K562 (cell line): ENCODE results near the gene GNAZ. TPM values are rescaled to one million over a fixed set of nuclear protein-coding genes. Genes with fewer than 3 reads are reported as not detected.
A peak's percentile ranks its signal among the peaks of the same experiment; 100 is the strongest.

Experiments used
- ATAC-seq: fragments of 200-7000 bp; cut with Tn5 transposase; 3 replicates; pipeline ENCODE4 v1.9.1; 2020; ENCODE audit warnings: moderate library complexity
- BruUV-seq: library from RNA; stranded (reverse); fragments of 400-500 nt; replicated peaks from 2 replicates; lab custom pipeline; 2021; lab: Mats Ljungman, UMichigan
- CTCF ChIA-PET: fragments of 300-600 bp; formaldehyde crosslinking; extraction: SDS; loops from one replicate; lab custom pipeline; 2021; ENCODE audit warnings: low intra/inter-chr PET ratio; lab: Yijun Ruan, JAX
- POLR2A ChIA-PET: fragments of 300-600, 350-650 bp; sonication (Branson Sonifier 250); formaldehyde crosslinking; extraction: SDS; loops from one replicate; lab custom pipeline; 2021; ENCODE audit warnings: antibody characterized with exemption, inconsistent platforms; lab: Yijun Ruan, JAX
- DNase-seq, 4 experiments: peaks; one replicate each; pipeline versions ENCODE4 v3.0.0 to v3.0.0-alpha.2; 2011 to 2018; ENCODE audit warnings: low spot score in 3 of 4, mixed read lengths in 3 of 4; ENCODE audit errors: extremely low read depth in 1 of 4
- FAIRE-seq: peaks from 2 replicates; lab custom pipeline; 2011; peaks lifted over from hg19 to GRCh38; lab: Jason Lieb, UNC
- H2AFZ ChIP-seq: 2 replicates; pipeline ENCODE4 v1.6.0; 2011; ENCODE audit warnings: low read depth, low read length, control low read depth, inconsistent platforms
- H3K27ac ChIP-seq: fragments of 200-600 bp; 3 replicates; pipeline ENCODE4 v1.8.0; 2011; ENCODE audit warnings: low read depth, mild to moderate bottlenecking, control low read depth, inconsistent platforms, low read length, moderate library complexity, mixed read lengths; ENCODE audit errors: extremely low read depth
- H3K27me3 ChIP-seq, 2 experiments: fragments of 300-600 bp in 1 of 2; 2 replicates in 1 of 2; 3 replicates in 1 of 2; pipeline versions ENCODE4 v1.6.0 to v1.8.0; 2011; ENCODE audit warnings: inconsistent platforms in 2 of 2, low read length in 2 of 2, mild to moderate bottlenecking in 1 of 2, mixed read lengths in 1 of 2, moderate library complexity in 1 of 2; ENCODE audit not compliant: control insufficient read depth in 2 of 2, insufficient read depth in 2 of 2
- H3K36me3 ChIP-seq: fragments of 300-600 bp; 3 replicates; pipeline ENCODE4 v1.8.0; 2011; ENCODE audit warnings: mild to moderate bottlenecking, low read length, inconsistent platforms; ENCODE audit not compliant: control insufficient read depth, insufficient read depth
- H3K4me1 ChIP-seq, 2 experiments: fragments of 200-600 bp in 1 of 2; replicated peaks in 1 of 2; 2 replicates in 1 of 2; 3 replicates in 1 of 2; pipeline versions ENCODE4 v1.5.1 to v1.8.0; 2011; ENCODE audit warnings: inconsistent platforms in 2 of 2, low read length in 2 of 2, mild to moderate bottlenecking in 1 of 2, mixed read lengths in 1 of 2, moderate library complexity in 1 of 2; ENCODE audit not compliant: control insufficient read depth in 2 of 2, insufficient read depth in 2 of 2
- H3K4me2 ChIP-seq: 2 replicates; pipeline ENCODE4 v1.6.1; 2011; ENCODE audit warnings: low read length, control low read depth, inconsistent platforms, mixed read lengths; ENCODE audit not compliant: insufficient read depth
- H3K4me3 ChIP-seq: fragments of 200-600 bp; sonication (generic), shearing (Covaris generic); 2 replicates; pipeline ENCODE4 v1.5.1; 2016; ENCODE audit warnings: control low read depth, inconsistent platforms
- H3K79me2 ChIP-seq: fragments of 200-600 bp; 3 replicates; pipeline ENCODE4 v1.8.0; 2011; ENCODE audit warnings: low read length, inconsistent platforms; ENCODE audit not compliant: control insufficient read depth, insufficient read depth
- H3K9ac ChIP-seq, 2 experiments: 2 replicates each; pipeline versions ENCODE4 v1.6.0 to v1.6.1; 2011; ENCODE audit warnings: low read depth in 2 of 2, low read length in 2 of 2, control low read depth in 1 of 2, inconsistent platforms in 1 of 2, mild to moderate bottlenecking in 1 of 2, mixed read lengths in 1 of 2; ENCODE audit not compliant: insufficient read depth in 1 of 2
- H3K9me1 ChIP-seq: one replicate; pipeline ENCODE4 v1.6.0; 2011; ENCODE audit warnings: inconsistent platforms, mild to moderate bottlenecking, low read length, moderate library complexity; ENCODE audit not compliant: control insufficient read depth, insufficient read depth
- H3K9me3 ChIP-seq: replicated peaks from 2 replicates; pipeline ENCODE4 v1.5.1; 2011; ENCODE audit warnings: low read depth, low read length, inconsistent platforms; ENCODE audit not compliant: control insufficient read depth, insufficient read depth
- H4K20me1 ChIP-seq: replicated peaks from 2 replicates; pipeline ENCODE4 v1.6.1; 2011; ENCODE audit warnings: low read length, inconsistent platforms, mixed read lengths; ENCODE audit not compliant: control insufficient read depth, insufficient read depth
- CEBPZ ChIP-seq: fragments of 150-350 bp; IDR thresholded peaks from 2 replicates; pipeline ENCODE4 v1.6.1; 2014; ENCODE audit warnings: low read depth, mild to moderate bottlenecking, low read length, borderline replicate concordance
- DMBX1 ChIP-seq: fragments of 250-450 bp; sonication (Bioruptor Pico); IDR thresholded peaks from 2 replicates; pipeline ENCODE4 v1.8.0; 2022; ENCODE audit warnings: inconsistent platforms, mild to moderate bottlenecking, moderate library complexity, borderline replicate concordance
- ETV6 ChIP-seq, 3 experiments: fragments of 150-350 bp in 1 of 3; sonication (generic) in 1 of 3; formaldehyde crosslinking in 1 of 3; IDR thresholded peaks; 2 replicates each; pipeline versions ENCODE4 v1.6.1 to v1.8.0; 2014 to 2022; ENCODE audit warnings: borderline replicate concordance in 2 of 3, low read depth in 2 of 3, antibody characterized with exemption in 1 of 3, low read length in 1 of 3, mild to moderate bottlenecking in 1 of 3, missing genetic modification reagents in 1 of 3
- MAFK ChIP-seq: IDR thresholded peaks from 2 replicates; pipeline ENCODE4 v1.6.1; 2011; ENCODE audit warnings: low read length, improper control_type of control experiment
- SIN3A ChIP-seq, 2 experiments: fragments of 150-350 bp in 1 of 2; IDR thresholded peaks; 2 replicates each; pipeline ENCODE4 v1.6.1; 2011 to 2016; ENCODE audit warnings: borderline replicate concordance in 2 of 2, low read depth in 2 of 2, low read length in 2 of 2, mild to moderate bottlenecking in 2 of 2, moderate library complexity in 2 of 2; ENCODE audit not compliant: control insufficient read depth in 1 of 2
- SMC3 ChIP-seq: conservative IDR thresholded peaks from 2 replicates; pipeline ENCODE4 v1.6.1; 2011; ENCODE audit warnings: low read depth, low read length, improper control_type of control experiment; ENCODE audit not compliant: insufficient read depth
- TSC22D4 ChIP-seq: fragments of 450-650 bp; IDR thresholded peaks from 2 replicates; pipeline ENCODE4 v1.6.1; 2016; ENCODE audit warnings: missing genetic modification characterization, missing biosample characterization, control low read depth
- ZNF717 ChIP-seq: fragments of 250-450 bp; sonication (Bioruptor Pico); IDR thresholded peaks from 2 replicates; pipeline ENCODE4 v1.5.0; 2021
- WGBS: fragments of 100-300 bp; shearing (Covaris generic); methylation state at CpG from one replicate; pipeline ENCODE4 v1.1.6; 2016; ENCODE audit warnings: low coverage, mixed read lengths; ENCODE audit not compliant: insufficient coverage; ENCODE audit errors: missing lambda C conversion rate; 5-methylcytosine and 5-hydroxymethylcytosine counted together
- in situ Hi-C: fragments of 300-500 bp; cut with MboI; formaldehyde crosslinking; loops from 4 replicates; pipeline ENCODE4 v1.15.0; 2018; ENCODE audit warnings: inconsistent platforms, mixed read lengths
- intact Hi-C: fragments of 100-400 bp; cut with micrococcal nuclease; formaldehyde crosslinking; loops from 2 replicates; pipeline ENCODE4 v1.14.2; 2022
- polyA plus RNA-seq, 8 experiments: library from polyadenylated mRNA; depleted of rRNA in 4 of 8; stranded (reverse) in 5 of 8; unstranded in 3 of 8; fragments of >200 nt; fragmentation: Nextera tagmentation in 2 of 8; fragmentation: Illumina TruSeq in 1 of 8; extraction: Ambion mirVana in 2 of 8; extraction: Trizol in 1 of 8; gene quantifications; 2 replicates each; pipeline versions ENCODE4 v1.2.1 to v1.2.3, GENCODE V29; 2011 to 2014; ENCODE audit warnings: inconsistent platforms in 1 of 8, missing spikeins in 1 of 8
- total RNA-seq, 7 experiments: library from RNA; depleted of rRNA in 6 of 7; stranded (reverse); fragments of >200 nt in 6 of 7; fragmentation: Illumina TruSeq in 2 of 7; extraction: Trizol in 2 of 7; gene quantifications; 2 replicates each; pipeline versions ENCODE4 v1.2.1 to v1.2.3, GENCODE V29; 2011 to 2021; ENCODE audit warnings: low replicate concordance in 1 of 7

GNAZ gene
- total and polyA plus RNA-seq, 9 of the 15 experiments (the other 6 are each of a cell fraction or from before 2014, with no cell fraction given): 0.04 to 0.22 (median 0.13) TPM; not detected in 3

- BruUV-seq: no TSS peak
- H3K4me1 ChIP-seq: peaks cover 4 to 44% of the 10 kb centered on the region in 2 experiments; a peak in 4 of 5 replicates
- in situ Hi-C loops: loop anchor here (25.0 kb wide), 1 partner anchor 431 kb away; the partner anchor contains the start of gene IGLL1
- no peak overlapping the region for H3K9ac ChIP-seq
- peaks cover 88 to 100% of the 10 kb centered on the region in 2 experiments for H3K27me3 ChIP-seq
- H4K20me1 ChIP-seq: peaks cover 85% of the 10 kb centered on the region
- H3K27ac ChIP-seq: no peak overlapping the region
- no peak overlapping the region for H2AFZ ChIP-seq
- H3K4me2 ChIP-seq: no peak overlapping the region
- ChIA-PET POLR2A (interaction anchor here (0.6 to 86.5 kb wide), 10 partner anchors 9 to 132 kb away, joined by 3 to 3476 read pairs (median 6); partner anchors contain the start of genes BCR and RAB36), CTCF (interaction anchor here (1.1 to 3.1 kb wide), 2 partner anchors 23 to 126 kb away, joined by 4 to 16 read pairs; no protein-coding TSS in a partner anchor)
- H3K4me3 ChIP-seq: no peak overlapping the region
- TF ChIP-seq CEBPZ (0 out of 2 replicates have a peak, but pooled peaks have one; percentile 3), SIN3A (IDR thresholded peaks at IDR 0.05; ENCODE audit: borderline replicate concordance in 2 of 2, control insufficient read depth in 1 of 2, low read depth in 2 of 2, low read length in 2 of 2) (no peak), SMC3 (0 out of 2 replicates have a peak, but pooled peaks have one; percentile 1), ETV6 (IDR thresholded peaks at IDR 0.05; ENCODE audit: borderline replicate concordance in 1 of 2, low read depth in 2 of 2, low read length in 1 of 2) (0 out of 4 replicates have a peak, but pooled peaks of 1 of the 2 experiments have one; percentile 30), ETV6 (CRISPR knock-in tag; IDR thresholded peaks at IDR 0.05; ENCODE audit: borderline replicate concordance) (no peak), TSC22D4 (tag) (no peak), ZNF717 (CRISPR knock-in tag) (no peak), MAFK (no peak), DMBX1 (CRISPR knock-in tag) (no peak)
- under 1% methylated on average over 9 of the region's 9 CpGs for WGBS
- no peaks in the 10 kb centered on the region for H3K79me2 ChIP-seq
- ATAC-seq (no peak), DNase-seq (peak in 1 of 4 experiments; percentile 53), FAIRE-seq (no peak)
- H3K36me3 ChIP-seq: no peaks in the 10 kb centered on the region
- intact Hi-C loops: no loop called here
- peaks cover 4% of the 10 kb centered on the region for H3K9me1 ChIP-seq
- no peaks in the 10 kb centered on the region for H3K9me3 ChIP-seq
Observed at GRCh38 chr22:23155831-23156230, 85.5 kb downstream of the GNAZ start.
